RWPE2 (cell line): Measurements from ENCODE around the gene MAST2.
"Not testable (repeated sequence)": the region's sequence is repeated elsewhere in the genome, so short reads cannot be mapped to it uniquely, and the experiment has no call there.

Source experiments
- ATAC-seq: fragments of 200-7000 bp; cut with Tn5 transposase; 3 replicates; pipeline ENCODE4 v1.9.1; 2021; ENCODE audit warnings: low read depth
- DNase-seq: peaks from one replicate; pipeline ENCODE4 v3.0.0-alpha.2; 2020; ENCODE audit warnings: low spot score
- H3K27ac ChIP-seq: fragments of 450-650 bp; 2 replicates; pipeline ENCODE4 v1.5.1; 2017; ENCODE audit warnings: mild to moderate bottlenecking; ENCODE audit not compliant: poor library complexity, severe bottlenecking
- H3K27me3 ChIP-seq: fragments of 250-450 bp; sonication (Bioruptor Pico); 2 replicates; pipeline ENCODE4 v1.5.1; 2021; ENCODE audit warnings: mild to moderate bottlenecking, moderate library complexity; ENCODE audit not compliant: insufficient read depth, poor library complexity, severe bottlenecking
- H3K36me3 ChIP-seq: fragments of 250-450 bp; sonication (Bioruptor Pico); 2 replicates; pipeline ENCODE4 v1.5.1; 2020; ENCODE audit warnings: low read depth, mild to moderate bottlenecking, moderate library complexity
- H3K4me1 ChIP-seq: fragments of 250-450 bp; sonication (Bioruptor Pico); 2 replicates; pipeline ENCODE4 v1.5.1; 2021; ENCODE audit warnings: mild to moderate bottlenecking, moderate library complexity; ENCODE audit not compliant: insufficient read depth, poor library complexity, severe bottlenecking
- H3K4me3 ChIP-seq: fragments of 250-450 bp; sonication (Bioruptor Pico); 2 replicates; pipeline ENCODE4 v1.5.1; 2021; ENCODE audit warnings: mild to moderate bottlenecking, moderate library complexity; ENCODE audit not compliant: severe bottlenecking
- H3K9me3 ChIP-seq: fragments of 250-450 bp; sonication (Bioruptor Pico); 2 replicates; pipeline ENCODE4 v1.5.1; 2021; ENCODE audit warnings: mild to moderate bottlenecking, moderate library complexity; ENCODE audit not compliant: severe bottlenecking
- TF ChIP-seq, protein P1 (sequence below): fragments of 450-650 bp; IDR thresholded peaks from one replicate; pipeline ENCODE4 v1.5.1; 2017; ENCODE audit warnings: mild to moderate bottlenecking, moderate library complexity; ENCODE audit not compliant: poor library complexity, severe bottlenecking

The MAST2 gene

DNA sequence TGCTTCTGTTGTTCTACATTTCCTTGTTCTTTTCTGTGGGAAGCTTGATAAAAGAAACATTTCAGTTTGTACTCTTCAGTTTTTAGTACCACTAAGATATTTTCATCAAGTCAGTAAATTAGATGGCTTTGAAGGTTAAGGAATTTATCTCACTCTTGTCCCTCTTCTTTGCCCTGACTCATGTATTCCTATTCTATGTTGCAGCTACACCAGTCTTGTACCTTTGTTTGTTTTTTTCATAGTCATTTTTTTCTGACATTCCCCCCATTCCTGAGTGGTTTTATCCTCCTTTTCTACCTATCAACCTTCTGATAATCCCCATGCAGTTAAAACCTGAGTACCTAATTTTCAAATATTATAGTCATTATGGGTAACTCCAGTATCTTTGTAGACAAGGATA lies 65.4 kb downstream of the MAST2 start:
- Histone ChIP-seq H3K9me3 (peaks cover 1% of the 10 kb centered on the region), H3K4me1 (peaks cover 5% of the 10 kb centered on the region), H3K27me3 (no peaks in the 10 kb centered on the region), H3K27ac (no peak overlapping the region), H3K36me3 (no peaks in the 10 kb centered on the region), H3K4me3 (no peak overlapping the region)
- no peak for ATAC-seq
- no peak for DNase-seq
- TF ChIP-seq, protein P1, sequence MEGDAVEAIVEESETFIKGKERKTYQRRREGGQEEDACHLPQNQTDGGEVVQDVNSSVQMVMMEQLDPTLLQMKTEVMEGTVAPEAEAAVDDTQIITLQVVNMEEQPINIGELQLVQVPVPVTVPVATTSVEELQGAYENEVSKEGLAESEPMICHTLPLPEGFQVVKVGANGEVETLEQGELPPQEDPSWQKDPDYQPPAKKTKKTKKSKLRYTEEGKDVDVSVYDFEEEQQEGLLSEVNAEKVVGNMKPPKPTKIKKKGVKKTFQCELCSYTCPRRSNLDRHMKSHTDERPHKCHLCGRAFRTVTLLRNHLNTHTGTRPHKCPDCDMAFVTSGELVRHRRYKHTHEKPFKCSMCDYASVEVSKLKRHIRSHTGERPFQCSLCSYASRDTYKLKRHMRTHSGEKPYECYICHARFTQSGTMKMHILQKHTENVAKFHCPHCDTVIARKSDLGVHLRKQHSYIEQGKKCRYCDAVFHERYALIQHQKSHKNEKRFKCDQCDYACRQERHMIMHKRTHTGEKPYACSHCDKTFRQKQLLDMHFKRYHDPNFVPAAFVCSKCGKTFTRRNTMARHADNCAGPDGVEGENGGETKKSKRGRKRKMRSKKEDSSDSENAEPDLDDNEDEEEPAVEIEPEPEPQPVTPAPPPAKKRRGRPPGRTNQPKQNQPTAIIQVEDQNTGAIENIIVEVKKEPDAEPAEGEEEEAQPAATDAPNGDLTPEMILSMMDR: no peak

DNA sequence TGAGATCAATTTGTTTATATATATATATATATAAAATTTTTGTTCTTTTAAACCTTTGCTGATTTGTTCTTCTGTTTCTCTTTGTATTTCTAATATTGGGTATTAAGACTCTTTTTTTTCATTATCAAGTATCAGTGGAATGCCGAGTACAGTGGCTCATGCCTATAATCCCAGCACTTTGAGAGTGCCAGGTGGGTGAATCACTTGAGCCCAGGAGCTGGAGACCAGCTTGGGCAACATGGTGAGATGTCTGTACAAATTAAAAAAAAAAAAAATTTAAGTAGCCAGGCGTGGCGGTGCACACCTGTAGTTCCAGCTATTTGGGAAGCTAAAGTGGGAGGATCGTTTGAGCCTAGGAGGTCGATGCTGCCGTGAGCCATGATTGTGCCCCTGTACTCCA lies 67.1 kb downstream of the MAST2 start:
- peak; percentile 66 for ATAC-seq
- H3K9me3 ChIP-seq: peaks cover 1% of the 10 kb centered on the region
- no peaks in the 10 kb centered on the region for H3K4me1 ChIP-seq
- no peak overlapping the region for H3K27ac ChIP-seq
- no peaks in the 10 kb centered on the region for H3K36me3 ChIP-seq
- TF ChIP-seq, protein P1: no peak
- DNase-seq: no peak
- H3K27me3 ChIP-seq: no peaks in the 10 kb centered on the region
- no peak overlapping the region for H3K4me3 ChIP-seq

DNA sequence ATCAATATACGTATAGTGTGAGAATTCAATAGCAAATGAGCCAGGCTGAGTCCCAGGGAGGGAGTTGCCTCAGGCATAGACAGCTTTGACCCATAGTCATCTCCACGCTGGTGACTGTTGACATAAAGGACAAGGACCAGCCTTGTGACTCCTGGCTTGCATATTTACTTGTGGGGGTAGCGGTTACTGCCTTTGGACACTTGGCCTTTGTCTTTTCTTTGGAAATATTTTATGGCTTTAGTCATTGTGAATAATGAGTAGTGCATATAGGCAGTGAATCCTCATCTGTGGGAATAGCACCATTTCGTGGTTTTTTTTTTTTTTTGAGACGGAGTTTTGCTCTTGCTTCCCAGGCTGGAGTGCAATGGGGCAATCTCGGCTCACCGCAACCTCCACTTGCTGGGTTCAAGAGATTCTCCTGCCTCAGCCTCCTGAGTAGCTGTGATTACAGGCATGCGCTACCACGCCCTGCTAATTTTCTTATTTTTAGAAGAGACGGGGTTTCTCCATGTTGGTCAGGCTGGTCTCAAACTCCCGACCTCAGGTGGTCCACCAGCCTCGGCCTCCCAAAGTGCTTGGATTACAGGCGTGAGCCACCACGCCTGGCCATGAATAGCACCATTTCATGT lies 68.9 kb downstream of the MAST2 start:
- DNase-seq, H3K4me3 ChIP-seq, H3K27ac ChIP-seq, H3K27me3 ChIP-seq, H3K4me1 ChIP-seq, H3K36me3 ChIP-seq, H3K9me3 ChIP-seq: not testable (repeated sequence)
- peak; percentile 68; the same call in 1 of the 3 replicates for ATAC-seq

DNA sequence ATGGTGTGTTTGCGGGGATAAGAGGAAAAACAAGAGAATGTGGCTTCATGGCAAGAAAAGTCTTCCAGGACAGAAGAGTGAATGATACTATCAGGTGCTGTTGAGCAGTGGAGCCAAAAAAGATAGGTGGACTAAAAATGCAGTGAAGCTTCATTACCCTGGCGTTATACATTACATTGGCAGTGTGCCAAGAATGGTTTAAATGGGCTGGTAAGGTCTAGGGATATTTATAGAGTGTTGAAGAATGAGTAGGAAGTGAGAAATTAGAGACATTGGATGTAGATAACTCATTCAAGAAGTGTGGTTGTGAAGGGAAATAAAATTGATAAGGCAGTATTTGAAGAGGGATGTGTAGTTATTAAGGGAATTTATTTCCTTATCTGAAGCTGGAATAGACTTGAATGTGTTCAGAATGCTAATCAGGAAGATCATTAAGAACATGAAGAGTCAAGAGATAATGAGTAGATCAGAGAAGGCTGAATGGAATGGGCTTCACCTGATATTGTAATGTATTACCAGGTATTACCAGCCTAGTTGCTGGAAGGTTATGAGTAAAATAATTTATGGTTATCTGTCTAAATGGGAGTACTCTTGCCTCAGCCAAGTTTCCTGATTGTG lies 72.7 kb downstream of the MAST2 start:
- H3K9me3 ChIP-seq: no peaks in the 10 kb centered on the region
- ATAC-seq (no peak), DNase-seq (no peak)
- no peak overlapping the region for H3K4me3 ChIP-seq
- TF ChIP-seq, protein P1: no peak
- H3K27ac ChIP-seq: no peak overlapping the region
- no peaks in the 10 kb centered on the region for H3K36me3 ChIP-seq
- no peaks in the 10 kb centered on the region for H3K27me3 ChIP-seq
- H3K4me1 ChIP-seq: no peaks in the 10 kb centered on the region

DNA sequence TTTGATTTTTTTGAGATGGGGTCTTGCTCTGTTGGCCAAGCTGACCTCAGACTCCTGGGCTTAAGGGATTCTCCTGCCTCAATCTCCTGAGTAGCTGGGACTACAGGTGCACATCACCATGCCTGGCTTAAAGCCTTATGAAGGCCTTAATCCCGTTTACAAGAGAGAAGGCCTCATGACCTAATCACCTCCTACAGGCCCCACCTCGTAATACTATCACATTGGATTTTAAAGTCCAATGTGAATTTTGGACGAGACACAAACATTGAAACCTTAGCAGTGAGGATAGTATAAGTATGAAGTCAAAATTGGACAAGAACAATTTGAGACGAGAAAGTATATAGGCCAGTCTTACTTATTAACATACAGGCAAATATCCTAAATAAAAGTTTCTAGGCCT lies 73.9 kb downstream of the MAST2 start:
- no peaks in the 10 kb centered on the region for H3K4me1 ChIP-seq
- TF ChIP-seq, protein P1: no peak
- no peak overlapping the region for H3K27ac ChIP-seq
- DNase-seq (no peak), ATAC-seq (no peak)
- H3K36me3 ChIP-seq: no peaks in the 10 kb centered on the region
- H3K27me3 ChIP-seq: no peaks in the 10 kb centered on the region
- no peaks in the 10 kb centered on the region for H3K9me3 ChIP-seq
- no peak overlapping the region for H3K4me3 ChIP-seq
